Mesendoderm (in vitro differentiated cells): ENCODE measurements around the gene MGARP. TPM values are rescaled to one million over a fixed set of nuclear protein-coding genes. Genes with fewer than 3 reads are reported as not detected.

Experiments
- DNase-seq: peaks from one replicate; pipeline ENCODE4 v3.0.0; 2013
- H2AK5ac ChIP-seq: 2 replicates; pipeline ENCODE4 v1.6.1; 2013; ENCODE audit warnings: low read length, inconsistent platforms
- H2BK120ac ChIP-seq: 2 replicates; pipeline ENCODE4 v1.6.1; 2013; ENCODE audit warnings: low read depth, mild to moderate bottlenecking, low read length, moderate library complexity, mixed read lengths
- H2BK15ac ChIP-seq: replicated peaks from 2 replicates; pipeline ENCODE4 v1.6.1; 2013; ENCODE audit warnings: low read depth, mild to moderate bottlenecking, moderate library complexity
- H2BK5ac ChIP-seq: 2 replicates; pipeline ENCODE4 v1.6.1; 2013; ENCODE audit warnings: low read length, inconsistent platforms
- H3K18ac ChIP-seq: 2 replicates; pipeline ENCODE4 v1.6.1; 2013; ENCODE audit warnings: mild to moderate bottlenecking, low read length, mixed read lengths
- H3K23ac ChIP-seq: one replicate; pipeline ENCODE4 v1.6.1; 2013; ENCODE audit warnings: low read length
- H3K27ac ChIP-seq: 2 replicates; pipeline ENCODE4 v1.5.1; 2013; ENCODE audit warnings: low read depth, mild to moderate bottlenecking, inconsistent platforms, low read length, moderate library complexity
- H3K27me3 ChIP-seq: 2 replicates; pipeline ENCODE4 v1.6.1; 2013; ENCODE audit warnings: low read length, control low read depth, mild to moderate bottlenecking, inconsistent platforms; ENCODE audit not compliant: insufficient read depth, poor library complexity
- H3K36me3 ChIP-seq: 2 replicates; pipeline ENCODE4 v1.6.1; 2013; ENCODE audit warnings: low read length, inconsistent platforms; ENCODE audit not compliant: control insufficient read depth, insufficient read depth
- H3K4ac ChIP-seq: one replicate; pipeline ENCODE4 v1.6.1; 2013; ENCODE audit warnings: low read depth, mild to moderate bottlenecking, low read length, moderate library complexity
- H3K4me1 ChIP-seq: 2 replicates; pipeline ENCODE4 v1.6.1; 2013; ENCODE audit warnings: low read depth, low read length, inconsistent platforms; ENCODE audit not compliant: control insufficient read depth
- H3K4me2 ChIP-seq: 2 replicates; pipeline ENCODE4 v1.6.1; 2013; ENCODE audit warnings: low read length
- H3K4me3 ChIP-seq: 2 replicates; pipeline ENCODE4 v1.5.1; 2013; ENCODE audit warnings: mild to moderate bottlenecking, low read length
- H3K56ac ChIP-seq: one replicate; pipeline ENCODE4 v1.6.1; 2013; ENCODE audit warnings: low read length
- H3K79me1 ChIP-seq: 2 replicates; pipeline ENCODE4 v1.6.1; 2013; ENCODE audit warnings: low read length, inconsistent platforms
- H3K79me2 ChIP-seq: 2 replicates; pipeline ENCODE4 v1.6.1; 2013; ENCODE audit warnings: mild to moderate bottlenecking, low read length; ENCODE audit not compliant: control insufficient read depth, insufficient read depth
- H3K9ac ChIP-seq: 2 replicates; pipeline ENCODE4 v1.6.1; 2013; ENCODE audit warnings: low read length, inconsistent platforms
- H4K5ac ChIP-seq: one replicate; pipeline ENCODE4 v1.6.1; 2013; ENCODE audit warnings: low read length
- H4K8ac ChIP-seq: one replicate; pipeline ENCODE4 v1.6.1; 2013; ENCODE audit warnings: low read depth, mild to moderate bottlenecking, control low read depth, low read length, moderate library complexity
- WGBS: extraction: QIAGEN DNeasy Blood & Tissue Kit; methylation state at CpG from one replicate; pipeline ENCODE4 v1.1.7; 2013; ENCODE audit warnings: low lambda C conversion rate, missing lambda C conversion rate; ENCODE audit not compliant: insufficient coverage; ENCODE audit errors: extremely low coverage; 5-methylcytosine and 5-hydroxymethylcytosine counted together
- small RNA-seq: library from polyadenylated mRNA; stranded (forward); fragments of <200 nt; extraction: miRNeasy Mini kit (QIAGEN cat#:217004); gene quantifications from one replicate; pipeline ENCODE3, GENCODE V24; 2013; ENCODE audit not compliant: insufficient read depth

MGARP gene

DNA sequence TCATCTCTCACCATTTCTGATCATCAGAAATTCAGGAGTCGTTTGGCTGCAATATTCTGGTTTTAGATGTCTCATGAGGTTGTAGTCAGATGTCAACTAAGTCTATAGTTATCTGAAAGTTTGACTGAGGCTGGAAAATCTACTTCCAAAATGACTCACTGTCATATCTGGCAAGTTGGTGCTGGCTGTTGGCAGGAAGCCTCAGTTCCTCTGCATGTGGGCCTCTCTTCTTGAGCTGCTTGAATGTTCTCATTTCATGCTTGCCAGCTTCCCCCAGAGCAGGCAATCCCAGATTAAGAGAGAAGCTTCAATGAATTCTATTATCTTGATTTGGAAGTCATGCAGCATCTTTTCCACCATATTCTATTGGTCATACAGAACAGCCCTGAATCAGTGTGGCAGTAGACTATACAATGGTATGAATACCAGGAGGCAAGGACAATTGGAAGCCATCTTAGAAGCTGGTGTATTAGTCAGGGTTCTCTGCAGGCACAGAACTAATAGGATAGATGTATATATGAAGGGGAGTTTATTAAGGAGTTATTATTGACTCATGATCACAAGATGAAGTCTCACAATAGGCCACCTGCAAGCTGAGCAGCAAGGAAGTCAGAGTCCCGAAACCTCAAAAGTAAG lies 56.2 kb downstream of the MGARP start:
- DNase-seq = no peak
- H2BK120ac ChIP-seq = no peak overlapping the region
- no CpG with 5 or more reads among the region's 2 CpGs for WGBS

DNA sequence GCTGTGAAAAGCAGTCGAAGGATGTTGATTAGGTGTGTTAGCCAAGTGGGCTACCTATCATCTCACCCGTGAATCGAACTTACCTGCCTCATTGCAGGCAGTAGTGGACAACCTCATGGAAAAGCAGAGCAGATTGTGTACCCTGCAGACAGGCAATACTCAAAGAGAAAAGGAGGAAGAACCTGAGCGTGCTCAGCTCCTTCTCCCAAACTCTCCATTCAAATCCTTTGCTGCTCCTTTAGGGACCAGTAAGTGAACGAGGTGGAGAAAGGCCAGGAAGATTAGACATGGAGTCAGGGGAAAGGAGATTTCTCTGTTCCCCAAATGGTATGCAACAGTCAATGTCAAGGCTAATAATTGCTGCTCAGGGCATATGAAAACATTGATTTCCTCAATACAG lies 57.8 kb downstream of the MGARP start:
- no peak overlapping the region for H2AK5ac ChIP-seq
- no peak overlapping the region for H3K4me2 ChIP-seq
- DNase-seq = no peak
- no peak overlapping the region for H3K4ac ChIP-seq
- no peak overlapping the region for H4K8ac ChIP-seq
- no peak overlapping the region for H2BK15ac ChIP-seq
- H3K56ac ChIP-seq = no peak overlapping the region
- no CpG with 5 or more reads among the region's 5 CpGs for WGBS
- no peak overlapping the region for H3K27ac ChIP-seq
- H2BK120ac ChIP-seq = no peak overlapping the region
- H3K9ac ChIP-seq = no peak overlapping the region
- H3K18ac ChIP-seq = no peak overlapping the region
- H3K23ac ChIP-seq = no peak overlapping the region
- H3K79me1 ChIP-seq = no peaks in the 10 kb centered on the region
- H3K4me1 ChIP-seq = no peaks in the 10 kb centered on the region
- no peaks in the 10 kb centered on the region for H3K36me3 ChIP-seq
- H2BK5ac ChIP-seq = no peak overlapping the region
- no peak overlapping the region for H4K5ac ChIP-seq
- no peak overlapping the region for H3K4me3 ChIP-seq
- H3K27me3 ChIP-seq = no peaks in the 10 kb centered on the region
- H3K79me2 ChIP-seq = no peaks in the 10 kb centered on the region

More for the DNA sequence above, 56.2 kb downstream of the MGARP start:
- no peak overlapping the region for H2BK5ac ChIP-seq
- no peak overlapping the region for H2AK5ac ChIP-seq
- H3K36me3 ChIP-seq = no peaks in the 10 kb centered on the region
- H4K8ac ChIP-seq = no peak overlapping the region
- H3K4me2 ChIP-seq = no peak overlapping the region
- no peak overlapping the region for H3K4ac ChIP-seq
- H2BK15ac ChIP-seq = no peak overlapping the region
- no peak overlapping the region for H3K27ac ChIP-seq
- no peak overlapping the region for H3K9ac ChIP-seq
- no peaks in the 10 kb centered on the region for H3K79me2 ChIP-seq
- H3K79me1 ChIP-seq = no peaks in the 10 kb centered on the region
- no peak overlapping the region for H3K56ac ChIP-seq
- H3K18ac ChIP-seq = no peak overlapping the region
- no peak overlapping the region for H4K5ac ChIP-seq
- no peak overlapping the region for H3K23ac ChIP-seq
- H3K4me3 ChIP-seq = no peak overlapping the region
- no peaks in the 10 kb centered on the region for H3K4me1 ChIP-seq
- no peaks in the 10 kb centered on the region for H3K27me3 ChIP-seq

DNA sequence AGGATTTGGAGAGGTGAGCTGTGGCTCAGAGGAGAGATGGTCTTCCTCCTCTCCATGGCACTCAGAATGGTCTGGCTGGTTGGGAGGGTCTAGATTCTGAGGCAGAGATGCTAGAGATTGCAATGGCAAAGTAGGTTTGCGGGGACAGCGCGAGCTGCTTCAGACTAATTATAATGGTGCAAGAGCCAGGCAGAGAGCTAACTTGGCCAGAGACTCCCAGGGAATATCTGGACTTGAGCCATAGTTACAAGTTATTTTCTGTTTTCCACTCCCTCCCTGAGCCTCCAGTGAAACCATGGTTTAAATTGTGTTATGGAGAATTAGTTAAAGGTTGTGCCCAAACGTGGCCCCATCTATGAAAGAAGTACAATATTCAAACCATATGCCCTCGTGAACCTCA lies 58.3 kb downstream of the MGARP start:
- no peak overlapping the region for H2BK15ac ChIP-seq
- H3K18ac ChIP-seq = no peak overlapping the region
- no peak overlapping the region for H3K23ac ChIP-seq
- no peak overlapping the region for H2AK5ac ChIP-seq
- H3K27ac ChIP-seq = no peak overlapping the region
- no peak overlapping the region for H4K8ac ChIP-seq
- H2BK5ac ChIP-seq = no peak overlapping the region
- DNase-seq = no peak
- WGBS = no CpG with 5 or more reads among the region's 5 CpGs
- H3K4me1 ChIP-seq = no peaks in the 10 kb centered on the region
- H3K79me2 ChIP-seq = no peaks in the 10 kb centered on the region
- no peak overlapping the region for H3K4ac ChIP-seq
- no peaks in the 10 kb centered on the region for H3K36me3 ChIP-seq
- H3K4me2 ChIP-seq = no peak overlapping the region
- H3K79me1 ChIP-seq = no peaks in the 10 kb centered on the region
- no peak overlapping the region for H3K9ac ChIP-seq
- H3K56ac ChIP-seq = no peak overlapping the region
- H3K4me3 ChIP-seq = no peak overlapping the region
- no peaks in the 10 kb centered on the region for H3K27me3 ChIP-seq
- H2BK120ac ChIP-seq = no peak overlapping the region
- H4K5ac ChIP-seq = no peak overlapping the region

DNA sequence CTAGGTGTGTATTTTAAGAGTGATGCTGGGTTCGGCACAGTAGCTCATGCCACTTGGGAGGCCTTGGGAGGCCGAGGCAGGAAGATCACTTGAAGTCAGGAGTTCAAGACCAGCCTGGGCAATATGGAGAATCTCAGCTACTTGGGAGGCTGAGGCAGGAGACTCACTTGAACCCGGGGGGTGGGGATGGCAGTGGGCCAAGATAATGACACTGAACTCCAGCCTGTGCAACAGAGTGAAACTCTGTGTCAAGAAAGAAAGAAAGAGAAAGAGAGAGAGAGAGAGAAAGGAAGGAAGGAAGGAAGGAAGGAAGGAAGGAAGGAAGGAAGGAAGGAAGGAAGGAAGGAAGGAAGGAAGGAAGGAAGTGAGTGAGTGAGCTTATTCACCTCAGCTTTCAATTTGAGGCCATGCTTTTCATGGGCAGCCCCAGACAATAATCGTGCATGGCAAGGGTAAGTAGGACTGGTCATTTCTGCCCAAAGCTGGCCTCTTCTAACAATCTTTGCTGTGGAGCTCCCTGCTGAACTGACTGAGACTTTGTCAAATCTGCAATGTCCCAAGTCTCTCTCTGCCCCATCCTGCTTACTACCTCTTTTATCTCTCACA lies 60.5 kb downstream of the MGARP start:
- H3K4me1 ChIP-seq = no peaks in the 10 kb centered on the region
- H3K36me3 ChIP-seq = no peaks in the 10 kb centered on the region
- H3K9ac ChIP-seq = no peak overlapping the region
- no peak overlapping the region for H2AK5ac ChIP-seq
- no peak overlapping the region for H3K4me3 ChIP-seq
- H3K56ac ChIP-seq = no peak overlapping the region
- H3K4me2 ChIP-seq = no peak overlapping the region
- H3K79me1 ChIP-seq = no peaks in the 10 kb centered on the region
- no peak overlapping the region for H4K8ac ChIP-seq
- H3K79me2 ChIP-seq = no peaks in the 10 kb centered on the region
- H2BK120ac ChIP-seq = no peak overlapping the region
- H3K27me3 ChIP-seq = no peaks in the 10 kb centered on the region
- no peak overlapping the region for H3K4ac ChIP-seq
- WGBS = no CpG with 5 or more reads among the region's 4 CpGs
- H3K27ac ChIP-seq = no peak overlapping the region
- no peak for DNase-seq
- H3K18ac ChIP-seq = no peak overlapping the region
- no peak overlapping the region for H4K5ac ChIP-seq
- no peak overlapping the region for H2BK5ac ChIP-seq
- no peak overlapping the region for H3K23ac ChIP-seq
- H2BK15ac ChIP-seq = no peak overlapping the region

Small RNAs within 50 kb of the gene (small RNA-seq; reads per million reads assigned to genes)
- gene RNU6-1074P (not detected), gene RNU6-1214P (not detected), gene RNU6-506P (not detected)
